HG03558 (cell line): ENCODE results near the gene SH3PXD2B.

Experiments used
- ATAC-seq: cut with Tn5 transposase; IDR thresholded peaks from one replicate; pipeline ENCODE4 v1.9.1; 2021; ENCODE audit warnings: moderate number of reproducible peaks; ENCODE audit not compliant: unreplicated experiment; ENCODE audit errors: extremely low read depth

SH3PXD2B gene

GRCh38 chr5:172284611-172284980 lies 169.7 kb downstream of the SH3PXD2B start:
- ATAC-seq, result no peak

GRCh38 chr5:172283862-172284610 lies 170.3 kb downstream of the SH3PXD2B start:
- ATAC-seq, result peak; percentile 87

- ATAC-seq, result peak; percentile 73
Measured at GRCh38 chr5:172283020-172283861, 171.1 kb downstream of the SH3PXD2B start, which contains the start of gene UBTD2. UBTD2 (minus strand) TSS chr5:172283764; CDS start chr5:172283665, 99 bp downstream.

DNA sequence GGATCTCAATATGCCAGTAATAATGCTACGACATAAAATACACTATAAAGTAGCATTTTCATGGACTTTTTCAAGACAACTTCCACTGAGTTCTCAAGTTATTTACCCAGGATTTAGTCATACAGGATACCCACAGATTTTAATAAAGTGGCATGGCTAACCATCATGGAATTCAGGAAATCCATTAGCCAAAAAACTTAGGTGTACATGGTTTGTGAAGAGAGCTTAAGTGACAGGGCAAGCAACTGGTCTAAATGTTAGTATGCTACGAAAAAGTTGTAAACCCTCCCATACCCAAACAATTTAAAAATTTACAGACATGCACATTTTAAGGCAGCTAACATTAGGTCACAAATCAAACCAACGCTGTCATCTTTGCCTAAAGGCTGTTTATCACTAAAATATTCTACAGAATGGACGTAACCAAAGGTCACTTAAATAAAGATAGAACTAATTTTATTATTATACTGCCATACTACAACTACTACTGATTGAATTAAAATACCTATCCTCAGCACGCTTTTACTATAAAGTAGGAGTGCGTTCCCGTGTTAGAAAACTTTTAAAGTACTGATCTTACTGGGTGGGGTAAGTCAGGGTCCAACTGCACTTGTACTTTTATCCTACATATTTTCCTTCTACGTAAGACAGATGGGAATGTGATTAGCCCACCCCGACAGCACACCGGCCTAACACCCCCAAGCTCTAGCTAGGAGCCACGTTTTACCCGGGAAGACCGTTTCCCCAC lies 171.9 kb downstream of the SH3PXD2B start:
- ATAC-seq, result no peak

DNA sequence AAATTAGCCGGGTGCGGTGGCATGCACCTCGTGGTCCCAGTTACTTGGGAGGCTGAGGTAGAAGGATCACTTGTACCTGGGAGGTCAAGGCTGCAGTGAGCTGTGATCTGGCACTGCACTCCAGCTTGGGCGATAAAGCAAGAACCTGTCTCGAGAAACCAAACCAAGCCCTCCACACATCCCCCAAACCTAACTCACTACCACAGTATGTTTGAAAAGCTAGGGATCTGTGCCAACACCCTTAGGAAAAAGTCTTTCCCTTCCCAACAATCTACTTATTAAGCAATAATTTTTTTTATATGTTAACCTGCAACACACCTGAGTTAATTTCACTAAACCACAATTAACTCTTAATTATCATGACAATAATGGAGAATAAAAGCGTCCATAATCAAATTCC lies 173.0 kb downstream of the SH3PXD2B start:
- no peak for ATAC-seq

- no peak for ATAC-seq
Measured at GRCh38 chr5:172280929-172281328, 173.4 kb downstream of the SH3PXD2B start.

DNA sequence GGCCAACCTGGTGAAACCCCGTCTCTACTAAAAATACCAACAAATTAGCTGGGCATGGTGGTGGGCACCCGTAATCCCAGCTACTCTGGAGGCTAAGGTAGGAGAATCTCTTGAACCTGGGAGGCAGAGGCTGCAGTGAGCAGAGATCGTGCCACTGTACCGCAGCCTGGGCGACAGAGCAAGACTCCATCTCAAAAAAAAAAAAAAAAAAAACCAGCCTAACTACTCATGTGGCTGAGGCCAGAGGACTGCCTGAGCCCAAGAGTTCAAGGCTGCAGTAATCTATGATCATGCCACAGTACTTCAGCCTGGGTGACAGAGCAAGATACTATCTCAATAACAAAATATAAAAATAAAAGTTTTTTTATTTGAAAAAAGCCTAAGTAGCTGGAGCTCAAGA lies 174.0 kb downstream of the SH3PXD2B start:
- no peak for ATAC-seq

DNA sequence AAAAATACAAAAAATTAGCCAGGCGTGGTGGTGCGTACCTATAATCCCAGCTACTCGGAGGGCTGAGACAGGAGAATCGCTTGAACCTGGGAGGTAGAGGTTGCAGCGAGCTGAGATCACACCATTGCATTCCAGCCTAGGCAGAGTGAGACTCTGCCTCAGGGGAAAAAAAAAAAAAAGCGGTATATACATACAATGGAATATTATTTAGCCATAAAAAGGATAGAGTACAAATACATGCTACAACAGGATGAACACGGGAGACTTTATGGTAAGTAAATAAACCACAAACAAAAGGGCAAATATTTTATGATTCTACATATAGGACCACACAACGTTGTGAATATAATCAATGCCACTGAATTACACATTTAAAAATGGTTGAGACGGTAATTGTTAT lies 176.0 kb downstream of the SH3PXD2B start:
- ATAC-seq, result no peak

- no peak for ATAC-seq
Measured at GRCh38 chr5:172276214-172276613, 178.1 kb downstream of the SH3PXD2B start.
